Measurements from ENCODE around the gene COL27A1. TPM values are rescaled to one million over a fixed set of nuclear protein-coding genes. Genes with fewer than 3 reads are reported as not detected.
"Not testable (repeated sequence)": the region's sequence is repeated elsewhere in the genome, so short reads cannot be mapped to it uniquely, and the experiment has no call there.

Gene COL27A1
- total RNA-seq, 1 donor from 2014 or later: 1.0 TPM

DNA sequence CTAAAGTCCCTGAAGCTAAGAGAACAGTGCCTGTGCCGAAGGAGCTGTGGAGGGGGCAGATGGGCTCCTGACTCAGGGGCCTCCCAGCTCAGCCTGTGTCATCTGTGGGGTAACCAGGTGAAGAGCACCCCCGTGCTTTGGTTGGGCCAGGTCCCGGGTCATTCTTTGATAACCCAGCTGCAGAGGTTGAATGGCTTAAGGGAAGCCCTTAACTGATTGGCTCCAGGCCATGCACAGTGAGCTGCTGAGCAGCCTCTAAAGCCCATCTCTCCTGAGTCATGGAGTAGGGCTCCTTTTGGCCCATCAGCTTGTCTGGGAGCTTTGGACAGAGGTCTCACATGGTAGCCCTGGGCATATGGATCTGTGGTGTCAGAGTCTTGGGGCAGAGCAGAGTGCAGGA, 28.7 kb downstream of the COL27A1 start:
- peak in 1 of 2 donors; percentile 42 for DNase-seq (ENCODE audit: low read depth in 2 of 2)

DNA sequence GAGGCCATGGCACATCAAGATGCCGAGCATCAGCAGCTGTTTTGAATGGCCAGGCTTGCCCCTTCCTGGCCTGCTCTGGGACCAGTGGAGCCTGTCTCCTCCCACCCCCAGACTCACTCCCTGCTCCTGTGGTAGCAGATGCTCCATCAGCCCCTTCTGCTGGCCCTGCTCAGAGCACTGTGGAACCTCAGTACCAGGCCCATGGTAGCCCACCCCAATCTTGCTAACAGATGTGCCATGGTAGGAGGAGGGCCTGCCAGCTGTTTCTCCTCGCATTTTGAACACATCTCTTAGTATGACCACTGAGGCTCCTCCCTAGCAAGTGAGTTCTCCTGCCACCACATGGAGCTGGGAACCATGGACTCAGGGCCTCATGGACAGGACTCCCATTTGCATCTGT, 29.5 kb downstream of the COL27A1 start:
- DNase-seq (ENCODE audit: low read depth in 2 of 2): no peak

DNA sequence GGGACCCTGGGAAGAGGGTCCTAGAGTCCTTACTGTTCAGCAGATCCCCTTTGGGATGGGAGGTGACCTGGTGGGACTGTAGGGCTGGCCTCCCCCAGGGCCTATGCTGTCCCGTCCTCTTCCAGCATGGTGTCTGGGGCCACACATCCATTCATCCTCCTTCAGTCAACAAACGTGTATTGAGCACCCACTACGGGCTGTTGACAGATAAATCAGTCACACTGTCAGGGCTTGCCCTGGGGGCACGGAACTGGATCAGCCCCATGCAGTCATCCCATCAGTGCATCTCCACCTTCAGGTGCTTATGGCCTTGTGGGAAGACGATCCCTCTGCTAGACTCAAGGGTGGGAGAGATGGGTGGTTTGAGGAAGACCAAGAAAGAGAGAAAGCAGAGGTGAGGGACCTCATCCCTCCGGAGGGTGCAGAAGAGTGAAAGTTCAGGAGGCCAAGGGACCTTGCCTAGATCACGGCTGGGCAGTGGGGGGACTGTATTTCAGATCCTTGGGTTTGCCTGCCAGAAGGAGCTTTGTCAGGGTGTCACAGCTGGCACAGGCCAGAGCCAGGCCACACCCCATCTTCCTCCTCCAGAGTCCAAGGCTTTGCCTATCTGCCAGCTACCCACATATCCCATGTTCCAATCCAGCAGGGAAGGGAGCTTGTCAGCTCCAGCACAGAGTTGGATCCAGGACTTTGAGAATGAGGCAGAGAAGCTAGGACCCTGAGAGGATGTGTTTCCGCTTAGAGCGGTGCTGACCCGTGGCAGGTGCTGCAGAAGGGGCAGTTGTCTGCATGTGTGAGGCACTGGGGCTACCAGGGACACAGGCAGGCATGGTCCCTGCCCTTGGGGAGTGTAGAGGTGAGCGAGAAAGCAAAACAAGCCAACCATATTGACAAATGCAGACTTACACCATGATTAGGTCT, 30.5 kb downstream of the COL27A1 start:
- no peak for DNase-seq (ENCODE audit: low read depth in 2 of 2)

GRCh38 chr9:114186605-114187289, 31.4 kb downstream of the COL27A1 start:
- DNase-seq (ENCODE audit: low read depth in 2 of 2): no peak

DNA sequence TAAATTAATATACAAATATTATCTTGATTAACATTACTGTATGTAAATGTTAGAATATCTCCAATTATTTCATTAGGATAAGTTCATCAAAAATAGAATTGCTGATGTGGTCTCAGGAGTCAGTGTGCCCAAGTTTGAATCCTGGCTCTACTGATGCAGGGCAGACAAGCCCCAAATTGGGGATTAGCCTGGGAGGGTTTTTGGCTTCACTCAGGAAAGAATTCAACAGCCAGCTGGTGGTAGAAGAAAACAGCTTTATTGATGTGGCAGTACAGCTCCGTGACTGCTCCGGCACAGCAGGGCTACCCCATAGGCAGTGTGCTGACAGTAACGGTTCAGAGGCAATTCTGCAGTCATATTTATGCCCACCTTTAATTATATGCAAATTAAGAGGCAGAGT, 32.5 kb downstream of the COL27A1 start:
- no peak for DNase-seq (ENCODE audit: low read depth in 2 of 2)

GRCh38 chr9:114189823-114190562, 34.7 kb downstream of the COL27A1 start:
- no peak for DNase-seq (ENCODE audit: low read depth in 2 of 2)

GRCh38 chr9:114190563-114190905, 35.2 kb downstream of the COL27A1 start:
- no peak for DNase-seq (ENCODE audit: low read depth in 2 of 2)

GRCh38 chr9:114191402-114191801, 36.1 kb downstream of the COL27A1 start:
- DNase-seq (ENCODE audit: low read depth in 2 of 2): not testable (repeated sequence)

GRCh38 chr9:114192539-114192938, 37.2 kb downstream of the COL27A1 start:
- DNase-seq (ENCODE audit: low read depth in 2 of 2): no peak

DNA sequence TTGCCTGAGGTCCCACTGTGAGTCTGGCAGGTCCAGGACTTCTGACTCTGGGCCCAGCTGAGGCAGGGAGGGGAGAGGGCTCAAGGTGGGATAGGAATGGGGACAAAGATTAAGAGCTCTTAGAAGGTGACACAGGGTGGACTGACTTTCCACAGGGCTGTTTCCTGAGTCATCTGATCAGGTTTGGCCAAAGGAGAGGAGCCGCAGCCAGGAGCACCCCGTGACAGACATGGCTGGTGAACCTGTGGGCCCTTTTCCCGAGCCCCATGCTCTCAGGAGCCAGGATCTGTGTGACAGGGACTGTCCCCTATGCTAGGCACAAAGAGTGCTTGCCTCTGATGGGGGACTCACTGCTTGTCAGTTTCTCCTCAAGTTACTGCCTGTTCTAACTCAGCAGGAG, 37.8 kb downstream of the COL27A1 start:
- no peak for DNase-seq (ENCODE audit: low read depth in 2 of 2)

GRCh38 chr9:114196117-114196516, 40.8 kb downstream of the COL27A1 start:
- DNase-seq (ENCODE audit: low read depth in 2 of 2): no peak

DNA sequence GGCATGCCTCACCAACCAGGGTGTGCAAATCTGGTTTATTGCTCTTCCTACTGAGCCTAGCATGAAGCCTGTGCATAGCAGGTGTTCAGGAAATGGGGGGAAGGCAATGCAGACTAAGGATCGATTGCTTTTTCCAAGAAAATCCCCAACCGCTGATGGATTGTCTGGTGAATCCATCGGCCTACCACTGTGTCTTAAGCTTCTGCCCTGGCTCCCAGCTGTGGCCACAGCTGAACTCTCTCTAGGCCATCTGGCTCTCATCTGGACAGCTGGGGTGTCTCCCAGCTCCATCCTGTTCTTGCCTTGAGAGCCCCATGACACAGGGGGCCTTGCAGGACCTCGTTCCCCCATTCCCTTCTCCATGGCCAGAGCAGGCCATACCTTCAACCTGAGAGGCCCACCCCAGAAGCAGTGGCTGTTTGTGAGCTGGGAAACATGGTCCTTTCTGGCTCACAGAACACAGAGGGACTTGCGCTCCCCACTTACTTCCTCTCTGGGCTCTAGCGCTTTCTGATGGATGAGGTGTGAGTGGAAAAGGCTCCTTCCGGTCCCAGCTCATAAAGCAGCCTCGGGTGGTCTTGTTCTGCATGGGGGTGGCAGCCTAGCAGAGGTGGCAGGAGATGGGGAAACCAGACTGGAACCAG, 41.8 kb downstream of the COL27A1 start:
- no peak for DNase-seq (ENCODE audit: low read depth in 2 of 2)

GRCh38 chr9:114198249-114199040, 43.1 kb downstream of the COL27A1 start:
- DNase-seq (ENCODE audit: low read depth in 2 of 2): no peak

DNA sequence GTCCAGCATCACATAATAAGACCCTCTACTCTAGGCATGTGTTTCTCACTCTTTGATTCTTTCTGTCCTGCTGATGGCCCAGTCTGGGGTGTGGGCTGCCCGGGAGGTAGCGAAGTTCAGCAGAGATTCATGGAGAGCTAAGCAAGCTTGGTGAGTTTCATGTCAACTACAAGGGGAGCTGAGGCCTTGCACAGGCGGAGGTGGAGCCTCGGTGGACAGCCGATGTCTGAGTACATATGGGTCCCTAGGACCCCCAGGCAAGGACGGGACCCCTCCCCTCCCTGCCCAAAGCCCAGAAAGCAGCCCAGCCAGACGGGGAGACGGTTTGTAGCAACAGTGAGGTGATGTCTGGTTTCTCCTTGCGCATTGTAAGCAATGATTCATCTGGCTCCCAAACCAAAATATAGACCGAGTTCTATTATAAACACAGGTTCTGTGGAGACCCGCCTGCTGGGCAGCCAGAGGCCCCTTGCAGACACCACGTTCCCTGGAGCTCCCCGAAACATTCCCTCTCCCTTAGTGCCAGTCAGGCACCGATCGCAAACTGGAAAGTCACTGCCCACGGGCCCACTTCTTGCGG, 45.5 kb downstream of the COL27A1 start:
- no peak for DNase-seq (ENCODE audit: low read depth in 2 of 2)

DNA sequence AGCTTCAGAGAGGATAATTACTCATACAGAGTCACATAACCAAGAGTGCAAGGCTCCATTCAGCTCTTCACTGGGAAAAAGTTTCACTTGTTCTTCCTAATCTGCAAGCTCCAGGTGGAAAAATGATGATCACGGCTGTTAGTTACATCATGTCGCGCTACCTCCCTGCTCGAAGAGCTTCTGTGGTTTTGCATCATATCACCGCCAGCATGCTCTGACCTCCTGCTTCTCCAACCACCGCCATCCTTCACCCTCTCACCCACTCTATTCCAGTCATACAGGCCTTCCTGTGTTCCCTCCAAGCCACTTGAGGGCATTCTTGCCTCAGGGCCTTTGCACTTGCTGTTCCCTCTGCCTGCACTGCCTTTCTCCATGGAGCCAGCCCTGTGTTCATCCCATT, 47.1 kb downstream of the COL27A1 start:
- DNase-seq (ENCODE audit: low read depth in 2 of 2): no peak

- DNase-seq (ENCODE audit: low read depth in 2 of 2): no peak
Observed at GRCh38 chr9:114202849-114203248, 47.5 kb downstream of the COL27A1 start.

DNA sequence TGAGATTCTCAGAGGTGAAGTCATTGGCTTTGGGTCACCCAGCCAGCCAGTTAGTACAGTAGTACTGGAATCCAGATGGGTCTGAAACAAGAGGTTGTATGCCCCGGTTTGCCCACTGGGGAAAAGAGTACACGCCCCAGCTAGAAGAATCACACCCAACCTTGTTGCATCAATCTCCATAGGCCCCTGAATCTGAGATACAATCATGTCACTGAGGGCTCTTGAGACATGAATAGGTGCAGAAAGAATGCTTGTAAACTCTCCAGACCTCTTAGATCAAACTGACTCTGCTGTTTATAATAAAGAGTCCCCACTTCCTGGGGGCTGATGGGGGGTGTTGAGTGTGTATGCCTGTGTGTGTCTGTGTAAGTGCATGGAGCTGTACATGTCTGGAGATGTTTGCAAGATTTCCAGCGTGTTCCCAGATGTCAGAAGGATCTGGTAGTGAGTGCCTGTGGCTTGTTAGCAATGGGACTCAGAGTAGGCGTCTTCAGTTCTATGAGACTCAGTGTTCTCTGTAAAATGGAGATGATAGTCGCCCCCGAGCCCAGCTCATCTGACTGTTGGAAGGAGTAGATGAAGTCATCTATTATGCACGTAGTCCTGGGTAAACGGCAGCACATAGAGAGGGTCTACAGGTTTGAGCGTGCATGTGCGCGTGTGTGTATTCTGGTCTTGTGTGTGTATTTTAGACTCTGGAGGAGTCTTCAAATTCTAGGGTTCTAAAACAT, 48.2 kb downstream of the COL27A1 start:
- DNase-seq (ENCODE audit: low read depth in 2 of 2): no peak

GRCh38 chr9:114204265-114204664, 48.9 kb downstream of the COL27A1 start:
- no peak for DNase-seq (ENCODE audit: low read depth in 2 of 2)

GRCh38 chr9:114205171-114206015, 50.1 kb downstream of the COL27A1 start:
- no peak for DNase-seq (ENCODE audit: low read depth in 2 of 2)
